GM12878 (cell line): ENCODE data around the gene CRB2.

Experiments used
- CHD4 ChIP-seq: fragments of 200-600 bp; sonication (generic); IDR thresholded peaks from 2 replicates; pipeline ENCODE4 v1.6.1; 2016; ENCODE audit warnings: mild to moderate bottlenecking
- EP300 ChIP-seq, 2 experiments: fragments of 150-350 bp in 1 of 2; IDR thresholded peaks; 2 replicates each; pipeline ENCODE4 v1.6.1; 2011 to 2012; ENCODE audit warnings: low read depth in 2 of 2, low read length in 2 of 2, borderline replicate concordance in 1 of 2, improper control_type of control experiment in 1 of 2, inconsistent platforms in 1 of 2; ENCODE audit not compliant: control insufficient read depth in 1 of 2
- EZH2 ChIP-seq: IDR thresholded peaks from 2 replicates; pipeline ENCODE4 v1.6.1; 2012; ENCODE audit warnings: low read depth, mild to moderate bottlenecking, control low read depth, inconsistent platforms, low read length, borderline replicate concordance; ENCODE audit not compliant: control insufficient read depth
- GABPA ChIP-seq: IDR thresholded peaks from 2 replicates; pipeline ENCODE4 v1.6.1; 2014; ENCODE audit warnings: antibody characterized with exemption, low read depth, mild to moderate bottlenecking, inconsistent platforms
- LARP7 ChIP-seq: fragments of 450-650 bp; IDR thresholded peaks from 2 replicates; pipeline ENCODE4 v1.6.1; 2017; ENCODE audit warnings: mild to moderate bottlenecking
- RAD51 ChIP-seq: fragments of 450-650 bp; IDR thresholded peaks from 2 replicates; pipeline ENCODE4 v1.6.1; 2016; ENCODE audit warnings: moderate library complexity, mild to moderate bottlenecking, inconsistent platforms
- STAT1 ChIP-seq: fragments of 450-650 bp; conservative IDR thresholded peaks from 2 replicates; pipeline ENCODE4 v1.6.1; 2014; ENCODE audit warnings: antibody characterized with exemption, mild to moderate bottlenecking
- YY1 ChIP-seq: IDR thresholded peaks from 2 replicates; pipeline ENCODE4 v1.6.1; 2011; ENCODE audit warnings: low read depth, mild to moderate bottlenecking, low read length
- TF ChIP-seq, protein P1 (sequence below), 3 experiments: IDR thresholded peaks in 2 of 3; conservative IDR thresholded peaks in 1 of 3; 2 replicates each; pipeline ENCODE4 v1.5.1; 2011; ENCODE audit warnings: low read depth in 3 of 3, low read length in 3 of 3, mild to moderate bottlenecking in 3 of 3, control low read depth in 2 of 3, moderate library complexity in 2 of 3, inconsistent platforms in 1 of 3, mixed read lengths in 1 of 3; ENCODE audit not compliant: control insufficient read depth in 2 of 3, insufficient read depth in 1 of 3; ENCODE audit errors: extremely low read depth in 1 of 3

GRCh38 chr9:123410281-123410910 lies 54.4 kb downstream of the CRB2 start:
- TF ChIP-seq RAD51: no peak
- TF ChIP-seq, protein P1, sequence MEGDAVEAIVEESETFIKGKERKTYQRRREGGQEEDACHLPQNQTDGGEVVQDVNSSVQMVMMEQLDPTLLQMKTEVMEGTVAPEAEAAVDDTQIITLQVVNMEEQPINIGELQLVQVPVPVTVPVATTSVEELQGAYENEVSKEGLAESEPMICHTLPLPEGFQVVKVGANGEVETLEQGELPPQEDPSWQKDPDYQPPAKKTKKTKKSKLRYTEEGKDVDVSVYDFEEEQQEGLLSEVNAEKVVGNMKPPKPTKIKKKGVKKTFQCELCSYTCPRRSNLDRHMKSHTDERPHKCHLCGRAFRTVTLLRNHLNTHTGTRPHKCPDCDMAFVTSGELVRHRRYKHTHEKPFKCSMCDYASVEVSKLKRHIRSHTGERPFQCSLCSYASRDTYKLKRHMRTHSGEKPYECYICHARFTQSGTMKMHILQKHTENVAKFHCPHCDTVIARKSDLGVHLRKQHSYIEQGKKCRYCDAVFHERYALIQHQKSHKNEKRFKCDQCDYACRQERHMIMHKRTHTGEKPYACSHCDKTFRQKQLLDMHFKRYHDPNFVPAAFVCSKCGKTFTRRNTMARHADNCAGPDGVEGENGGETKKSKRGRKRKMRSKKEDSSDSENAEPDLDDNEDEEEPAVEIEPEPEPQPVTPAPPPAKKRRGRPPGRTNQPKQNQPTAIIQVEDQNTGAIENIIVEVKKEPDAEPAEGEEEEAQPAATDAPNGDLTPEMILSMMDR (IDR thresholded peaks at IDR 0.05 in 2 of 3, conservative IDR thresholded peaks at IDR 0.05 in 1 of 3; ENCODE audit: control insufficient read depth in 2 of 3, extremely low read depth in 1 of 3, insufficient read depth in 1 of 3, low read depth in 3 of 3, low read length in 3 of 3): no peak
- no peak for TF ChIP-seq LARP7
- no peak for TF ChIP-seq CHD4
- TF ChIP-seq STAT1: no peak
- no peak for TF ChIP-seq YY1
- no peak for TF ChIP-seq EP300 (IDR thresholded peaks at IDR 0.05; ENCODE audit: borderline replicate concordance in 1 of 2, control insufficient read depth in 1 of 2, low read depth in 2 of 2, low read length in 2 of 2)
- TF ChIP-seq GABPA: no peak
- TF ChIP-seq EZH2: no peak
